Measurements from ENCODE around the gene AGAP1. TPM values are rescaled to one million over a fixed set of nuclear protein-coding genes. Genes with fewer than 3 reads are reported as not detected.

AGAP1 gene
- polyA plus RNA-seq, 1 donor from 2014 or later = 17.4 TPM

GRCh38 chr2:235502336-235502735 lies 8.5 kb downstream of the AGAP1 start:
- H3K79me2 ChIP-seq (replicated peaks; ENCODE audit: insufficient read depth, low read length) = peaks cover 63% of the 10 kb centered on the region
- no peak overlapping the region for H3K4me2 ChIP-seq (ENCODE audit: low read length)
- no peaks in the 10 kb centered on the region for H4K20me1 ChIP-seq (ENCODE audit: insufficient read depth)

GRCh38 chr2:235504441-235505180 lies 10.8 kb downstream of the AGAP1 start:
- no peak overlapping the region for H3K4me2 ChIP-seq (ENCODE audit: low read length)
- no peaks in the 10 kb centered on the region for H4K20me1 ChIP-seq (ENCODE audit: insufficient read depth)
- no peak overlapping the region for H3K9ac ChIP-seq (ENCODE audit: low read length)

More at GRCh38 chr2:235502336-235502735, 8.5 kb downstream of the AGAP1 start:
- H3K9me3 ChIP-seq (ENCODE audit: low read length) = no peaks in the 10 kb centered on the region
- no peaks in the 10 kb centered on the region for H3K27me3 ChIP-seq (ENCODE audit: insufficient read depth, low read depth, low read length)
- H3K27ac ChIP-seq (ENCODE audit: low read length) = no peak overlapping the region
- TF ChIP-seq MXI1 (conservative IDR thresholded peaks at IDR 0.05; ENCODE audit: poor library complexity, severe bottlenecking) = no peak
- no peak for TF ChIP-seq REST (IDR thresholded peaks at IDR 0.05; ENCODE audit: borderline replicate concordance)
- no peak overlapping the region for H2AFZ ChIP-seq (ENCODE audit: low read depth, low read length)
- no peak overlapping the region for H3K4me3 ChIP-seq (ENCODE audit: low read length)
- H3K9ac ChIP-seq (ENCODE audit: low read length) = no peak overlapping the region
- H3K9me2 ChIP-seq (ENCODE audit: insufficient read depth, low read length) = no peaks in the 10 kb centered on the region
- H3F3A ChIP-seq (ENCODE audit: insufficient read depth, low read length, poor library complexity, severe bottlenecking) = no peaks in the 10 kb centered on the region
- no peaks in the 10 kb centered on the region for H3K36me3 ChIP-seq (ENCODE audit: insufficient read depth, low read length)

More at GRCh38 chr2:235504441-235505180, 10.8 kb downstream of the AGAP1 start:
- Histone ChIP-seq H3K79me2 (replicated peaks; ENCODE audit: insufficient read depth, low read length) (peaks cover 49% of the 10 kb centered on the region), H3K27ac (ENCODE audit: low read length) (no peak overlapping the region), H3K9me2 (ENCODE audit: insufficient read depth, low read length) (no peaks in the 10 kb centered on the region), H2AFZ (ENCODE audit: low read depth, low read length) (no peak overlapping the region), H3F3A (ENCODE audit: insufficient read depth, low read length, poor library complexity, severe bottlenecking) (no peaks in the 10 kb centered on the region), H3K9me3 (ENCODE audit: low read length) (no peaks in the 10 kb centered on the region), H3K36me3 (ENCODE audit: insufficient read depth, low read length) (no peaks in the 10 kb centered on the region), H3K4me3 (ENCODE audit: low read length) (no peak overlapping the region), H3K27me3 (ENCODE audit: insufficient read depth, low read depth, low read length) (no peaks in the 10 kb centered on the region)
- TF ChIP-seq TAF1 (IDR thresholded peaks at IDR 0.05; ENCODE audit: low read depth) (no peak), REST (IDR thresholded peaks at IDR 0.05; ENCODE audit: borderline replicate concordance) (no peak), EP300 (conservative IDR thresholded peaks at IDR 0.05; ENCODE audit: poor library complexity, severe bottlenecking) (no peak), EZH2 (IDR thresholded peaks at IDR 0.05; ENCODE audit: borderline replicate concordance, insufficient read depth, low read length, poor library complexity, severe bottlenecking) (no peak), SMC3 (conservative IDR thresholded peaks at IDR 0.05; ENCODE audit: poor library complexity) (no peak), MXI1 (conservative IDR thresholded peaks at IDR 0.05; ENCODE audit: poor library complexity, severe bottlenecking) (no peak), RAD21 (conservative IDR thresholded peaks at IDR 0.05) (no peak), POLR2AphosphoS5 (IDR thresholded peaks at IDR 0.05) (no peak)
- TF ChIP-seq, protein P1, sequence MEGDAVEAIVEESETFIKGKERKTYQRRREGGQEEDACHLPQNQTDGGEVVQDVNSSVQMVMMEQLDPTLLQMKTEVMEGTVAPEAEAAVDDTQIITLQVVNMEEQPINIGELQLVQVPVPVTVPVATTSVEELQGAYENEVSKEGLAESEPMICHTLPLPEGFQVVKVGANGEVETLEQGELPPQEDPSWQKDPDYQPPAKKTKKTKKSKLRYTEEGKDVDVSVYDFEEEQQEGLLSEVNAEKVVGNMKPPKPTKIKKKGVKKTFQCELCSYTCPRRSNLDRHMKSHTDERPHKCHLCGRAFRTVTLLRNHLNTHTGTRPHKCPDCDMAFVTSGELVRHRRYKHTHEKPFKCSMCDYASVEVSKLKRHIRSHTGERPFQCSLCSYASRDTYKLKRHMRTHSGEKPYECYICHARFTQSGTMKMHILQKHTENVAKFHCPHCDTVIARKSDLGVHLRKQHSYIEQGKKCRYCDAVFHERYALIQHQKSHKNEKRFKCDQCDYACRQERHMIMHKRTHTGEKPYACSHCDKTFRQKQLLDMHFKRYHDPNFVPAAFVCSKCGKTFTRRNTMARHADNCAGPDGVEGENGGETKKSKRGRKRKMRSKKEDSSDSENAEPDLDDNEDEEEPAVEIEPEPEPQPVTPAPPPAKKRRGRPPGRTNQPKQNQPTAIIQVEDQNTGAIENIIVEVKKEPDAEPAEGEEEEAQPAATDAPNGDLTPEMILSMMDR (IDR thresholded peaks at IDR 0.05; ENCODE audit: poor library complexity, severe bottlenecking) = no peak

Data from neural cell (in vitro differentiated cells).